ENCODE results near the gene SLC26A5.

Gene SLC26A5

GRCh38 chr7:103395071-103395470 lies 50.9 kb downstream of the SLC26A5 start:
- TF ChIP-seq CEBPB (IDR thresholded peaks at IDR 0.05) (no peak), EP300 (IDR thresholded peaks at IDR 0.05; ENCODE audit: borderline replicate concordance) (no peak), REST (IDR thresholded peaks at IDR 0.05; ENCODE audit: low read depth) (no peak), ZBTB7A (IDR thresholded peaks at IDR 0.05; ENCODE audit: low read depth) (no peak), USF1 (IDR thresholded peaks at IDR 0.05) (no peak), TCF12 (IDR thresholded peaks at IDR 0.05; ENCODE audit: low read depth) (no peak)

GRCh38 chr7:103394566-103394965 lies 51.4 kb downstream of the SLC26A5 start:
- TF ChIP-seq ZBTB7A (IDR thresholded peaks at IDR 0.05; ENCODE audit: low read depth), result no peak

DNA sequence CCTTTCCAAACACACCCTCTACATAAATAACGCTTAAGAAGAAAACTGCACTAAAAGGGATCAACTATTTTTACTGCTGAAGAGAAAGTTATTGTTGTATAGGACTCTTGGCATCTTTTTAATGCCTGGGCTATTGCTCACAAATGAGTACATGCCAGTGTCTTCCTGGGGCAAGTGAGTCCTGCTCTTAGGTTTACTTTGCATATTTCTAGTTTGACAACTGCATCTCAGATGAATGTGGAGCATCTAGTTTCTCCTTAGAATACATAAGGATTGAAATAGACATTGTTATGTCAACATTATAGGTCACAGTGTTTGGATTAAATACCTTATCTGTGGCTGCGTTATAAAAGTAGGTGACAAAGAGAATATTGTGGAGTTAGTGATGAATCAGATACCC lies 54.0 kb downstream of the SLC26A5 start:
- TF ChIP-seq CEBPB (IDR thresholded peaks at IDR 0.05) (no peak), TCF12 (IDR thresholded peaks at IDR 0.05; ENCODE audit: low read depth) (no peak), TEAD4 (IDR thresholded peaks at IDR 0.05) (no peak), REST (IDR thresholded peaks at IDR 0.05; ENCODE audit: low read depth) (no peak), CREB1 (IDR thresholded peaks at IDR 0.05; ENCODE audit: low read depth) (no peak), TAF1 (IDR thresholded peaks at IDR 0.05; ENCODE audit: low read depth) (no peak), ZBTB7A (IDR thresholded peaks at IDR 0.05; ENCODE audit: low read depth) (no peak), EP300 (IDR thresholded peaks at IDR 0.05; ENCODE audit: borderline replicate concordance) (no peak), NFIC (IDR thresholded peaks at IDR 0.05) (no peak), EGR1 (IDR thresholded peaks at IDR 0.05) (no peak), RAD21 (IDR thresholded peaks at IDR 0.05; ENCODE audit: low read depth) (no peak), USF1 (IDR thresholded peaks at IDR 0.05) (no peak), FOXM1 (IDR thresholded peaks at IDR 0.05; ENCODE audit: borderline replicate concordance, low read depth) (no peak), YY1 (IDR thresholded peaks at IDR 0.05; ENCODE audit: low read depth) (no peak)
- TF ChIP-seq, protein P1, sequence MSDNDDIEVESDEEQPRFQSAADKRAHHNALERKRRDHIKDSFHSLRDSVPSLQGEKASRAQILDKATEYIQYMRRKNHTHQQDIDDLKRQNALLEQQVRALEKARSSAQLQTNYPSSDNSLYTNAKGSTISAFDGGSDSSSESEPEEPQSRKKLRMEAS (IDR thresholded peaks at IDR 0.05), result no peak

- TF ChIP-seq NFIC (IDR thresholded peaks at IDR 0.05), result no peak
- TF ChIP-seq CREB1 (IDR thresholded peaks at IDR 0.05; ENCODE audit: low read depth), result no peak
- TF ChIP-seq TCF12 (IDR thresholded peaks at IDR 0.05; ENCODE audit: low read depth), result no peak
- TF ChIP-seq USF1 (IDR thresholded peaks at IDR 0.05), result no peak
Observed at GRCh38 chr7:103391150-103391549, 54.9 kb downstream of the SLC26A5 start.

- TF ChIP-seq REST (IDR thresholded peaks at IDR 0.05; ENCODE audit: low read depth) (no peak), EGR1 (IDR thresholded peaks at IDR 0.05) (no peak), FOXM1 (IDR thresholded peaks at IDR 0.05; ENCODE audit: borderline replicate concordance, low read depth) (no peak), TEAD4 (IDR thresholded peaks at IDR 0.05) (no peak), CEBPB (IDR thresholded peaks at IDR 0.05) (no peak), RAD21 (IDR thresholded peaks at IDR 0.05; ENCODE audit: low read depth) (no peak), YY1 (IDR thresholded peaks at IDR 0.05; ENCODE audit: low read depth) (no peak), USF1 (IDR thresholded peaks at IDR 0.05) (no peak), TCF12 (IDR thresholded peaks at IDR 0.05; ENCODE audit: low read depth) (no peak), TAF1 (IDR thresholded peaks at IDR 0.05; ENCODE audit: low read depth) (no peak), ZBTB7A (IDR thresholded peaks at IDR 0.05; ENCODE audit: low read depth) (no peak), NFIC (IDR thresholded peaks at IDR 0.05) (no peak), CREB1 (IDR thresholded peaks at IDR 0.05; ENCODE audit: low read depth) (no peak), EP300 (IDR thresholded peaks at IDR 0.05; ENCODE audit: borderline replicate concordance) (no peak)
- TF ChIP-seq, protein P1 (IDR thresholded peaks at IDR 0.05), result no peak
Observed at GRCh38 chr7:103389263-103389662, 56.7 kb downstream of the SLC26A5 start.

All from Ishikawa (cell line).